Kidney (tissue), 14 donors: ENCODE data around the gene GRK1. TPM values are rescaled to one million over a fixed set of nuclear protein-coding genes. Genes with fewer than 3 reads are reported as not detected.
A peak's percentile ranks its signal among the peaks of the same experiment; 100 is the strongest.

Source experiments
- DNase-seq, 5 donors: peaks; one replicate each; pipeline ENCODE4 v3.0.0-alpha.2; 2013 to 2020
- FAIRE-seq: peaks from 2 replicates; lab custom pipeline; 2012; peaks lifted over from hg19 to GRCh38; lab: Jason Lieb, UNC
- H3K27ac ChIP-seq, 2 donors: one replicate each; pipeline ENCODE4 v1.7.0; 2013; ENCODE audit warnings: low read depth in 2 of 2, low read length in 2 of 2, inconsistent platforms in 1 of 2
- H3K27me3 ChIP-seq: one replicate; pipeline ENCODE4 v1.7.1; 2013; ENCODE audit warnings: low read length, inconsistent platforms; ENCODE audit not compliant: control insufficient read depth, insufficient read depth
- H3K36me3 ChIP-seq, 3 donors: one replicate each; pipeline versions ENCODE4 v1.7.0 to v1.7.1; 2013; ENCODE audit warnings: low read length in 3 of 3, control low read depth in 1 of 3, inconsistent platforms in 1 of 3; ENCODE audit not compliant: insufficient read depth in 3 of 3, control insufficient read depth in 2 of 3
- H3K4me1 ChIP-seq, 3 donors: one replicate each; pipeline versions ENCODE4 v1.7.0 to v1.7.1; 2013; ENCODE audit warnings: low read length in 3 of 3, inconsistent platforms in 1 of 3, low read depth in 1 of 3; ENCODE audit not compliant: control insufficient read depth in 2 of 3, insufficient read depth in 2 of 3
- H3K4me3 ChIP-seq, 3 donors: one replicate each; pipeline versions ENCODE4 v1.7.0 to v1.8.1; 2013; ENCODE audit warnings: low read length in 3 of 3, control low read depth in 1 of 3, inconsistent platforms in 1 of 3
- H3K9ac ChIP-seq, 3 donors: one replicate each; pipeline versions ENCODE4 v1.7.0 to v1.7.1; 2013; ENCODE audit warnings: low read length in 3 of 3, control low read depth in 1 of 3, inconsistent platforms in 1 of 3
- H3K9me3 ChIP-seq, 3 donors: one replicate each; pipeline versions ENCODE4 v1.7.0 to v1.7.1; 2013; ENCODE audit warnings: low read length in 3 of 3, control low read depth in 1 of 3, inconsistent platforms in 1 of 3; ENCODE audit not compliant: control insufficient read depth in 2 of 3, insufficient read depth in 1 of 3
- intact Hi-C: fragments of 100-400 bp; cut with DNase I; formaldehyde crosslinking; loops from one replicate; pipeline ENCODE4 v1.11.1; 2022
- polyA plus RNA-seq: library from polyadenylated mRNA; stranded (reverse); fragments of 350-450 nt; fragmentation: Illumina TruSeq; extraction: RNeasy Lipid Tissue Mini Kit (QIAGEN cat#74804); gene quantifications from one replicate; pipeline ENCODE4 v1.2.3, GENCODE V29; 2014; ENCODE audit warnings: low read depth, low replicate concordance; ENCODE audit not compliant: insufficient read depth
- total RNA-seq: library from RNA; stranded (reverse); fragmentation: NEBNext Ultra II Directional; extraction: Animal tissue kit (Norgen Biotek cat#: 25700); gene quantifications from one replicate; pipeline ENCODE4 v1.2.1, GENCODE V29; 2021
- TF ChIP-seq, protein P1 (sequence below): IDR thresholded peaks from 3 replicates; pipeline ENCODE4 v1.5.1; 2012; ENCODE audit warnings: mild to moderate bottlenecking, moderate library complexity, borderline replicate concordance; ENCODE audit not compliant: insufficient read depth; ENCODE audit errors: extremely low read depth
- donor health status: control.
- donor health status: control.
- donor health status: control.
- donor health status: control.
- donor health status: control.
- donor health status: DM: yes; HTN: yes; CAD: no.
- donor health status: Normal renal cell carcinoma (clear cell type).

GRK1 gene
- total and polyA plus RNA-seq, 2 donors from 2014 or later, result not detected

DNA sequence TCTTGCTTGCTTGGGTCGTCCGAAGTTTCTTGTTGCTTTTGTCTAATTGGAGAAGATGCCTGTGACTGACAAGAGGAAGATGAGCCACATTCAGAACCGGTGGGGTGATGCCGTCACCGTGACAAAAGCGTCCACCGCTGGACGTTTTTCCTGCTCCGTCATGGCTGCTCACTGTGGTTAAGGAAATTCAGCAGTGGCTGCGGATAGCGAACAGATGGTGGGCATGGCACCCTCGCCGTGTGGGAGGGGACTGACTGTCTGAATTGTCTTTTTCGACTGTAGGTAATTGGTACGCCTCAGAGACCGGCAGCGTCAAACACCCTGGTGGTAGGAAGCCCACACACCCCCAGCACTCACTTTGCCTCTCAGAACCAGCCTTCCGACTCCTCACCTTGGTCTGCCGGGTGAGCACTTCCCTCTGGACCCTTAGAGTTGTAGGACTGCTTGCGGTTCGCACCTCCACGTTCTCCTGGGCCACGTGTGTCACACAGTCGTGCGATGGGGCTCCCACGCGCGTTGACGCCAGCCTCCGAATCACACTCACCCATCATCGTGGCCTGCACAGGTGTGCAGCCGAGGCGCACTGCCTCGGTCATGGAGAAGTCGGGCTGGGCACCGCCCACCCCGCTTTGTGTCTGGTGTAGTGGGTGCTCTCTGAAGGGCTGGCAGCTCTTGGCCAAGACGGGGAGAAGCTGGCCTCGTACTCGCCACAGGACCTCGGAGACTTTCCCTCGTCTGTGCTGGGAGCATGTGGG is 35.5 kb upstream of the GRK1 start:
- intact Hi-C loops, result no loop called here
- TF ChIP-seq, protein P1, sequence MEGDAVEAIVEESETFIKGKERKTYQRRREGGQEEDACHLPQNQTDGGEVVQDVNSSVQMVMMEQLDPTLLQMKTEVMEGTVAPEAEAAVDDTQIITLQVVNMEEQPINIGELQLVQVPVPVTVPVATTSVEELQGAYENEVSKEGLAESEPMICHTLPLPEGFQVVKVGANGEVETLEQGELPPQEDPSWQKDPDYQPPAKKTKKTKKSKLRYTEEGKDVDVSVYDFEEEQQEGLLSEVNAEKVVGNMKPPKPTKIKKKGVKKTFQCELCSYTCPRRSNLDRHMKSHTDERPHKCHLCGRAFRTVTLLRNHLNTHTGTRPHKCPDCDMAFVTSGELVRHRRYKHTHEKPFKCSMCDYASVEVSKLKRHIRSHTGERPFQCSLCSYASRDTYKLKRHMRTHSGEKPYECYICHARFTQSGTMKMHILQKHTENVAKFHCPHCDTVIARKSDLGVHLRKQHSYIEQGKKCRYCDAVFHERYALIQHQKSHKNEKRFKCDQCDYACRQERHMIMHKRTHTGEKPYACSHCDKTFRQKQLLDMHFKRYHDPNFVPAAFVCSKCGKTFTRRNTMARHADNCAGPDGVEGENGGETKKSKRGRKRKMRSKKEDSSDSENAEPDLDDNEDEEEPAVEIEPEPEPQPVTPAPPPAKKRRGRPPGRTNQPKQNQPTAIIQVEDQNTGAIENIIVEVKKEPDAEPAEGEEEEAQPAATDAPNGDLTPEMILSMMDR, result no peak
- no peaks in the 10 kb centered on the region for H3K9me3 ChIP-seq
- H3K9ac ChIP-seq, result no peak overlapping the region
- H3K27ac ChIP-seq, result no peak overlapping the region
- peaks cover 2 to 28% (median 14%) of the 10 kb centered on the region in 3 donors for H3K36me3 ChIP-seq
- H3K4me1 ChIP-seq, result no peaks in the 10 kb centered on the region
- FAIRE-seq (no peak), DNase-seq (peak in 1 of 5 donors; percentile 55)
- H3K27me3 ChIP-seq, result no peaks in the 10 kb centered on the region
- no peak overlapping the region for H3K4me3 ChIP-seq

DNA sequence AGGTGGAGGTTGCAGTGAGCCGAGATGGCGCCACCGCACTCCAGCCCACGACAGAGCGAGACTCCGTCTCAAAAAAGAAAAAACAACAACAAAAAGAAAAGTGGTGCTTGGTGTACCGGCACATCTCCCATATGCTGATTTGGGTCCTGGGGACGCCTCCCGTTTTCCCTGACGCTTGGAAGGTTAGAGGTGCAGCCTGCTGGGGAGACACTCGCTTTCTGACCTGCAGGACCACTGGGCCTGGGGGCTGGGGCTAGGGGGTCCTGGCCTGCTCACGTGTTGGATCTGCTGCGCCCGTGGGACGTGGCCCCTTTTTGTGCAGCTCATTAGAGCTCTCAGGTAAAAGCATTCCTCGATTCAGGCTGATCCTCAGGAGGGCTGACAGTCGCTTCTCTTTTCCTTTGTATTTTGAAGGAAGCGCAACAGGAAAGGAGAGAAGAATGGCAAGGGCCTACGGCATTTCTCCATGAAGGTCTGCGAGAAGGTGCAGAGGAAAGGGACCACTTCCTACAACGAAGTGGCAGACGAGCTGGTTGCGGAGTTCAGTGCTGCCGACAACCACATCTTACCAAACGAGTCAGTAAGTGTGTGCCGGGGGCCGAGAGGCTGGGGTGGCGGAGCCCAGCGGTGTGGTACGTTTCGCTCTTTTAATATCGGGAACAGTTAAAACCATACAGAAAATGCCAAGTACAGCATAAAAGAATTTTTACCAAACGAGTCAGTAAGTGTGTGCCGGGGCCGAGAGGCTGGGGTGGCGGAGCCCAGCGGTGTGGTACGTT is 34.1 kb upstream of the GRK1 start:
- Histone ChIP-seq H3K9me3 (no peaks in the 10 kb centered on the region), H3K36me3 (peaks cover 2 to 36% (median 25%) of the 10 kb centered on the region in 3 donors), H3K4me1 (no peaks in the 10 kb centered on the region), H3K27ac (no peak overlapping the region), H3K4me3 (no peak overlapping the region), H3K27me3 (no peaks in the 10 kb centered on the region), H3K9ac (no peak overlapping the region)
- TF ChIP-seq, protein P1, result no peak
- intact Hi-C loops, result no loop called here
- DNase-seq (peak in 1 of 5 donors; percentile 45), FAIRE-seq (no peak)

DNA sequence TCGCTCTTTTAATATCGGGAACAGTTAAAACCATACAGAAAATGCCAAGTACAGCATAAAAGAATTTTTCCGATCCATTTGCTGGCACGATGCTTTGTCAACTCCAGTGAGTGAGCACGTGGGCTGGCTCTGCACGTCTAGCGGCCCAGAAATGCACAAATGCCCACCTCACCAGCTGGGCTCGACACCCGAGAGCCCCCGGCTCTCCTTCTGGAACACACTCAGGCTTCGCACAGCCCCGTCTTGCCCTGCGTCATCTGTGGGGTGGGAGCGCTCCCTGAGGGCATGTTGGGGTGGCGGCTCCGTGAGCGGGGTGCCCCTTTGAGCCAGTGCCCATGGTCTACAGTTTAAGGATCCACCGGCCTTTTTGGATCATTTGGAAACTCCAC is 33.5 kb upstream of the GRK1 start:
- Histone ChIP-seq H3K4me1 (no peaks in the 10 kb centered on the region), H3K27me3 (no peaks in the 10 kb centered on the region), H3K27ac (no peak overlapping the region), H3K9me3 (no peaks in the 10 kb centered on the region), H3K4me3 (no peak overlapping the region), H3K9ac (no peak overlapping the region), H3K36me3 (peaks cover 2 to 41% (median 28%) of the 10 kb centered on the region in 3 donors)
- peak in 1 of 5 donors; percentile 37 for DNase-seq
- TF ChIP-seq, protein P1, result no peak
- FAIRE-seq, result no peak
- intact Hi-C loops, result no loop called here
